GM23338 (cell line): ENCODE results near the gene NOSIP.

Experiments used
- CREB1 ChIP-seq: fragments of 250-450 bp; sonication (Bioruptor Pico); IDR thresholded peaks from 2 replicates; pipeline ENCODE4 v1.5.0; 2020; ENCODE audit warnings: low read depth, mild to moderate bottlenecking, moderate library complexity
- ETS1 ChIP-seq: IDR thresholded peaks from 2 replicates; pipeline ENCODE4 v1.6.1; 2016; ENCODE audit warnings: antibody characterized with exemption
- EZH2 ChIP-seq: fragments of 200-600 bp; sonication (generic); IDR thresholded peaks from one replicate; pipeline ENCODE4 v1.8.0; 2017; ENCODE audit warnings: antibody characterized with exemption, mild to moderate bottlenecking, low read depth; ENCODE audit not compliant: unreplicated experiment
- EZH2phosphoT487 ChIP-seq: fragments of 200-600 bp; sonication (generic); IDR thresholded peaks from one replicate; pipeline ENCODE4 v1.8.1; 2018; ENCODE audit warnings: antibody characterized with exemption; ENCODE audit not compliant: unreplicated experiment
- JUNB ChIP-seq: IDR thresholded peaks from one replicate; pipeline ENCODE4 v1.6.1; 2016; ENCODE audit warnings: antibody characterized with exemption; ENCODE audit not compliant: unreplicated experiment
- POLR2AphosphoS5 ChIP-seq: IDR thresholded peaks from 2 replicates; pipeline ENCODE4 v1.6.1; 2016; ENCODE audit warnings: antibody characterized with exemption, low read depth
- REST ChIP-seq: IDR thresholded peaks from one replicate; pipeline ENCODE4 v1.6.1; 2018; ENCODE audit warnings: antibody characterized with exemption; ENCODE audit not compliant: unreplicated experiment
- TF ChIP-seq, protein P1 (sequence below), 2 experiments: fragments of 200-600 bp in 1 of 2; sonication (generic) in 1 of 2; conservative IDR thresholded peaks; 2 replicates each; pipeline versions ENCODE4 v1.5.1 to v1.6.1; 2016 to 2017; ENCODE audit warnings: antibody characterized with exemption in 2 of 2, low read depth in 2 of 2, mild to moderate bottlenecking in 2 of 2, moderate library complexity in 1 of 2
- TF ChIP-seq, protein P2 (sequence below): fragments of 250-450 bp; sonication (Bioruptor Pico); IDR thresholded peaks from 2 replicates; pipeline ENCODE4 v1.5.0; 2020; ENCODE audit warnings: mild to moderate bottlenecking, moderate library complexity

- TF ChIP-seq EZH2phosphoT487: no peak
- TF ChIP-seq, protein P1, sequence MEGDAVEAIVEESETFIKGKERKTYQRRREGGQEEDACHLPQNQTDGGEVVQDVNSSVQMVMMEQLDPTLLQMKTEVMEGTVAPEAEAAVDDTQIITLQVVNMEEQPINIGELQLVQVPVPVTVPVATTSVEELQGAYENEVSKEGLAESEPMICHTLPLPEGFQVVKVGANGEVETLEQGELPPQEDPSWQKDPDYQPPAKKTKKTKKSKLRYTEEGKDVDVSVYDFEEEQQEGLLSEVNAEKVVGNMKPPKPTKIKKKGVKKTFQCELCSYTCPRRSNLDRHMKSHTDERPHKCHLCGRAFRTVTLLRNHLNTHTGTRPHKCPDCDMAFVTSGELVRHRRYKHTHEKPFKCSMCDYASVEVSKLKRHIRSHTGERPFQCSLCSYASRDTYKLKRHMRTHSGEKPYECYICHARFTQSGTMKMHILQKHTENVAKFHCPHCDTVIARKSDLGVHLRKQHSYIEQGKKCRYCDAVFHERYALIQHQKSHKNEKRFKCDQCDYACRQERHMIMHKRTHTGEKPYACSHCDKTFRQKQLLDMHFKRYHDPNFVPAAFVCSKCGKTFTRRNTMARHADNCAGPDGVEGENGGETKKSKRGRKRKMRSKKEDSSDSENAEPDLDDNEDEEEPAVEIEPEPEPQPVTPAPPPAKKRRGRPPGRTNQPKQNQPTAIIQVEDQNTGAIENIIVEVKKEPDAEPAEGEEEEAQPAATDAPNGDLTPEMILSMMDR (conservative IDR thresholded peaks at IDR 0.05; ENCODE audit: low read depth in 2 of 2): no peak
- no peak for TF ChIP-seq REST
- TF ChIP-seq POLR2AphosphoS5: no peak
- TF ChIP-seq CREB1 (CRISPR knock-in tag): no peak
- TF ChIP-seq EZH2: no peak
- TF ChIP-seq JUNB: no peak
- TF ChIP-seq, protein P2, sequence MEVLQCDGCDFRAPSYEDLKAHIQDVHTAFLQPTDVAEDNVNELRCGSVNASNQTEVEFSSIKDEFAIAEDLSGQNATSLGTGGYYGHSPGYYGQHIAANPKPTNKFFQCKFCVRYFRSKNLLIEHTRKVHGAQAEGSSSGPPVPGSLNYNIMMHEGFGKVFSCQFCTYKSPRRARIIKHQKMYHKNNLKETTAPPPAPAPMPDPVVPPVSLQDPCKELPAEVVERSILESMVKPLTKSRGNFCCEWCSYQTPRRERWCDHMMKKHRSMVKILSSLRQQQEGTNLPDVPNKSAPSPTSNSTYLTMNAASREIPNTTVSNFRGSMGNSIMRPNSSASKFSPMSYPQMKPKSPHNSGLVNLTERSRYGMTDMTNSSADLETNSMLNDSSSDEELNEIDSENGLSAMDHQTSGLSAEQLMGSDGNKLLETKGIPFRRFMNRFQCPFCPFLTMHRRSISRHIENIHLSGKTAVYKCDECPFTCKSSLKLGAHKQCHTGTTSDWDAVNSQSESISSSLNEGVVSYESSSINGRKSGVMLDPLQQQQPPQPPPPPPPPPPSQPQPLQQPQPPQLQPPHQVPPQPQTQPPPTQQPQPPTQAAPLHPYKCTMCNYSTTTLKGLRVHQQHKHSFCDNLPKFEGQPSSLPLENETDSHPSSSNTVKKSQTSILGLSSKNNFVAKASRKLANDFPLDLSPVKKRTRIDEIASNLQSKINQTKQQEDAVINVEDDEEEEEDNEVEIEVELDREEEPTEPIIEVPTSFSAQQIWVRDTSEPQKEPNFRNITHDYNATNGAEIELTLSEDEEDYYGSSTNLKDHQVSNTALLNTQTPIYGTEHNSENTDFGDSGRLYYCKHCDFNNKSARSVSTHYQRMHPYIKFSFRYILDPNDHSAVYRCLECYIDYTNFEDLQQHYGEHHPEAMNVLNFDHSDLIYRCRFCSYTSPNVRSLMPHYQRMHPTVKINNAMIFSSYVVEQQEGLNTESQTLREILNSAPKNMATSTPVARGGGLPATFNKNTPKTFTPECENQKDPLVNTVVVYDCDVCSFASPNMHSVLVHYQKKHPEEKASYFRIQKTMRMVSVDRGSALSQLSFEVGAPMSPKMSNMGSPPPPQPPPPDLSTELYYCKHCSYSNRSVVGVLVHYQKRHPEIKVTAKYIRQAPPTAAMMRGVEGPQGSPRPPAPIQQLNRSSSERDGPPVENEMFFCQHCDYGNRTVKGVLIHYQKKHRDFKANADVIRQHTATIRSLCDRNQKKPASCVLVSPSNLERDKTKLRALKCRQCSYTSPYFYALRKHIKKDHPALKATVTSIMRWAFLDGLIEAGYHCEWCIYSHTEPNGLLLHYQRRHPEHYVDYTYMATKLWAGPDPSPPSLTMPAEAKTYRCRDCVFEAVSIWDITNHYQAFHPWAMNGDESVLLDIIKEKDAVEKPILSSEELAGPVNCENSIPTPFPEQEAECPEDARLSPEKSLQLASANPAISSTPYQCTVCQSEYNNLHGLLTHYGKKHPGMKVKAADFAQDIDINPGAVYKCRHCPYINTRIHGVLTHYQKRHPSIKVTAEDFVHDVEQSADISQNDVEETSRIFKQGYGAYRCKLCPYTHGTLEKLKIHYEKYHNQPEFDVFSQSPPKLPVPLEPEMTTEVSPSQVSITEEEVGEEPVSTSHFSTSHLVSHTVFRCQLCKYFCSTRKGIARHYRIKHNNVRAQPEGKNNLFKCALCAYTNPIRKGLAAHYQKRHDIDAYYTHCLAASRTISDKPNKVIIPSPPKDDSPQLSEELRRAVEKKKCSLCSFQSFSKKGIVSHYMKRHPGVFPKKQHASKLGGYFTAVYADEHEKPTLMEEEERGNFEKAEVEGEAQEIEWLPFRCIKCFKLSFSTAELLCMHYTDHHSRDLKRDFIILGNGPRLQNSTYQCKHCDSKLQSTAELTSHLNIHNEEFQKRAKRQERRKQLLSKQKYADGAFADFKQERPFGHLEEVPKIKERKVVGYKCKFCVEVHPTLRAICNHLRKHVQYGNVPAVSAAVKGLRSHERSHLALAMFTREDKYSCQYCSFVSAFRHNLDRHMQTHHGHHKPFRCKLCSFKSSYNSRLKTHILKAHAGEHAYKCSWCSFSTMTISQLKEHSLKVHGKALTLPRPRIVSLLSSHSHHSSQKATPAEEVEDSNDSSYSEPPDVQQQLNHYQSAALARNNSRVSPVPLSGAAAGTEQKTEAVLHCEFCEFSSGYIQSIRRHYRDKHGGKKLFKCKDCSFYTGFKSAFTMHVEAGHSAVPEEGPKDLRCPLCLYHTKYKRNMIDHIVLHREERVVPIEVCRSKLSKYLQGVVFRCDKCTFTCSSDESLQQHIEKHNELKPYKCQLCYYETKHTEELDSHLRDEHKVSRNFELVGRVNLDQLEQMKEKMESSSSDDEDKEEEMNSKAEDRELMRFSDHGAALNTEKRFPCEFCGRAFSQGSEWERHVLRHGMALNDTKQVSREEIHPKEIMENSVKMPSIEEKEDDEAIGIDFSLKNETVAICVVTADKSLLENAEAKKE: no peak
- no peak for TF ChIP-seq ETS1
These were observed 64.6 kb downstream of the NOSIP start for GRCh38 chr19:49515767-49516166.
